Panc1 (cell line): Measurements from ENCODE around the gene CDIPT. TPM values are rescaled to one million over a fixed set of nuclear protein-coding genes. Genes with fewer than 3 reads are reported as not detected.

Experiments
- ATAC-seq: fragments of 200-7000 bp; cut with Tn5 transposase; 2 replicates; pipeline ENCODE4 v1.9.1; 2020; ENCODE audit warnings: mild to moderate bottlenecking, moderate library complexity
- BruUV-seq: library from RNA; stranded (reverse); fragments of 400-500 nt; replicated peaks from 2 replicates; lab custom pipeline; 2021; lab: Mats Ljungman, UMichigan
- CTCF ChIA-PET: fragments of 300-600 bp; sonication (Branson Sonifier 250); formaldehyde crosslinking; loops from one replicate; lab custom pipeline; 2022; ENCODE audit warnings: antibody characterized with exemption; lab: Charles Lee
- POLR2A ChIA-PET: fragments of 300-600 bp; sonication (Branson Sonifier 250); formaldehyde crosslinking; loops from one replicate; lab custom pipeline; 2022; ENCODE audit warnings: antibody characterized with exemption; lab: Charles Lee
- DNase-seq: peaks from one replicate; pipeline ENCODE4 v3.0.0-alpha.2; 2010; ENCODE audit warnings: low read depth, low spot score
- H3K27ac ChIP-seq: 2 replicates; pipeline ENCODE4 v1.5.1; 2011; ENCODE audit warnings: mild to moderate bottlenecking, low read length, inconsistent platforms
- H3K27me3 ChIP-seq: fragments of 200-500 bp; sonication (Bioruptor generic); 2 replicates; pipeline ENCODE4 v1.6.0; 2014; ENCODE audit warnings: low read length, inconsistent platforms; ENCODE audit not compliant: control insufficient read depth, insufficient read depth
- H3K36me3 ChIP-seq: fragments of 200-500 bp; sonication (Bioruptor generic); 2 replicates; pipeline ENCODE4 v1.5.1; 2014; ENCODE audit warnings: inconsistent platforms, mild to moderate bottlenecking, low read length, moderate library complexity; ENCODE audit not compliant: control insufficient read depth, insufficient read depth
- H3K4me1 ChIP-seq: 2 replicates; pipeline ENCODE4 v1.5.1; 2011; ENCODE audit warnings: inconsistent platforms, mild to moderate bottlenecking, low read length, moderate library complexity; ENCODE audit not compliant: control insufficient read depth, insufficient read depth
- H3K4me3 ChIP-seq, 2 experiments: 2 replicates each; pipeline ENCODE4 v1.5.1; 2011 to 2012; ENCODE audit warnings: low read depth in 2 of 2, low read length in 2 of 2, mild to moderate bottlenecking in 2 of 2, inconsistent platforms in 1 of 2, moderate library complexity in 1 of 2
- H3K9me3 ChIP-seq: fragments of 200-500 bp; sonication (Bioruptor generic); 2 replicates; pipeline ENCODE4 v1.5.1; 2014; ENCODE audit warnings: low read depth, mild to moderate bottlenecking, inconsistent platforms, low read length, moderate library complexity; ENCODE audit not compliant: control insufficient read depth, insufficient read depth
- POLR2AphosphoS5 ChIP-seq: IDR thresholded peaks from 2 replicates; pipeline ENCODE4 v1.6.1; 2012; ENCODE audit warnings: mild to moderate bottlenecking, low read depth, low read length, moderate library complexity
- REST ChIP-seq, 2 experiments: IDR thresholded peaks; 2 replicates each; pipeline ENCODE4 v1.6.1; 2011 to 2012; ENCODE audit warnings: low read depth in 2 of 2, control low read depth in 1 of 2, low read length in 1 of 2, mild to moderate bottlenecking in 1 of 2, moderate library complexity in 1 of 2; ENCODE audit not compliant: insufficient read depth in 1 of 2
- SIN3A ChIP-seq: IDR thresholded peaks from 2 replicates; pipeline ENCODE4 v1.6.1; 2012; ENCODE audit warnings: low read depth, mild to moderate bottlenecking, low read length, moderate library complexity, borderline replicate concordance; ENCODE audit not compliant: insufficient read depth
- TCF7L2 ChIP-seq: IDR thresholded peaks from 2 replicates; pipeline ENCODE4 v1.6.1; 2011; ENCODE audit warnings: mild to moderate bottlenecking, low read depth, low read length, inconsistent platforms
- in situ Hi-C: cut with HindIII; loops from 2 replicates; pipeline ENCODE4 v1.10.0; 2016; ENCODE audit warnings: low sequenced_read_pairs, low pct_unique_long_range_greater_than_20kb
- intact Hi-C: fragments of 100-400 bp; cut with micrococcal nuclease; formaldehyde crosslinking; loops from one replicate; pipeline ENCODE4 v1.10.0; 2022; ENCODE audit not compliant: unreplicated experiment
- total RNA-seq: library from RNA; stranded (reverse); gene quantifications from one replicate; pipeline ENCODE4 v1.2.1, GENCODE V29; 2021; ENCODE audit not compliant: unreplicated experiment
- TF ChIP-seq, protein P1 (sequence below): fragments of 450-650 bp; IDR thresholded peaks from 2 replicates; pipeline ENCODE4 v1.5.1; 2017; ENCODE audit warnings: mild to moderate bottlenecking

Gene CDIPT
- total RNA-seq, 1 experiment from 2014 or later, result 71.6 TPM

DNA sequence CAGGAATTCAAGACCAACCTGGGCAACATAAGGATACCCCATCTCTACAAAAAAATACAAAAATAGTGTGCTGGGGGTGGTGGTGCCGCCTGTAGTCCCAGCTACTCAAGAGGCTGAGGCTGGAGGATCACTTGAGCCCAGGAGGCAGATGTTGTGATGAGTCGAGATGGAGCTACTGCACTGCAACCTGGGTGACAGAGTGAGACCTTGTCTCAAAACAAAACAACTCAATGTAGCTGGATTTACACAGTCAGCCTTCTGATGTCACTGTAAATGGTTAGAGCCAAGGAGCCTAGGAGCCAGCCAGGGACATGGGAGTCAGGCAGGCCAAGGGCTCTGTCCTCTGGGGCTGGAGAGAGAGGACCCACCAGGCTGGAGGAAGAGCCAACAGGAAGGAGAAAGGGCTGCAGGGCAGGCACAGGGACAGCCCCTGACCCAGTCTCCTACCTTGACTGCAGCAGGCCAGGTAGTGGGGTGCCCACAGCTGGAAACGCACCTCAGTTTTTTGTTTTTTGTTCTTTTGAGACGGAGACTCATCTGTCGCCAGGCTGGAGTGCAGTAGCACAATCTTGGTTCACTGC lies 8.4 kb downstream of the CDIPT start:
- no peak for DNase-seq
- TF ChIP-seq POLR2AphosphoS5, result no peak
- TF ChIP-seq TCF7L2, result no peak
- TF ChIP-seq REST (IDR thresholded peaks at IDR 0.05; ENCODE audit: insufficient read depth in 1 of 2, low read depth in 2 of 2, low read length in 1 of 2), result no peak
- no peak for TF ChIP-seq SIN3A
- TF ChIP-seq, protein P1, sequence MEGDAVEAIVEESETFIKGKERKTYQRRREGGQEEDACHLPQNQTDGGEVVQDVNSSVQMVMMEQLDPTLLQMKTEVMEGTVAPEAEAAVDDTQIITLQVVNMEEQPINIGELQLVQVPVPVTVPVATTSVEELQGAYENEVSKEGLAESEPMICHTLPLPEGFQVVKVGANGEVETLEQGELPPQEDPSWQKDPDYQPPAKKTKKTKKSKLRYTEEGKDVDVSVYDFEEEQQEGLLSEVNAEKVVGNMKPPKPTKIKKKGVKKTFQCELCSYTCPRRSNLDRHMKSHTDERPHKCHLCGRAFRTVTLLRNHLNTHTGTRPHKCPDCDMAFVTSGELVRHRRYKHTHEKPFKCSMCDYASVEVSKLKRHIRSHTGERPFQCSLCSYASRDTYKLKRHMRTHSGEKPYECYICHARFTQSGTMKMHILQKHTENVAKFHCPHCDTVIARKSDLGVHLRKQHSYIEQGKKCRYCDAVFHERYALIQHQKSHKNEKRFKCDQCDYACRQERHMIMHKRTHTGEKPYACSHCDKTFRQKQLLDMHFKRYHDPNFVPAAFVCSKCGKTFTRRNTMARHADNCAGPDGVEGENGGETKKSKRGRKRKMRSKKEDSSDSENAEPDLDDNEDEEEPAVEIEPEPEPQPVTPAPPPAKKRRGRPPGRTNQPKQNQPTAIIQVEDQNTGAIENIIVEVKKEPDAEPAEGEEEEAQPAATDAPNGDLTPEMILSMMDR, result no peak
- in situ Hi-C loops (no loop called here), intact Hi-C loops (no loop called here)
- Histone ChIP-seq H3K4me3 (no peak overlapping the region), H3K27ac (no peak overlapping the region), H3K4me1 (no peaks in the 10 kb centered on the region), H3K36me3 (no peaks in the 10 kb centered on the region), H3K9me3 (no peaks in the 10 kb centered on the region), H3K27me3 (no peaks in the 10 kb centered on the region)
- BruUV-seq, result no TSS peak
- POLR2A ChIA-PET, result no interaction called here
- CTCF ChIA-PET, result no interaction called here
- ATAC-seq, result peak; percentile 38

GRCh38 chr16:29852654-29853053 lies 10.4 kb downstream of the CDIPT start:
- DNase-seq (no peak), ATAC-seq (no peak)
- TF ChIP-seq, protein P1, result no peak
- TF ChIP-seq TCF7L2 (no peak), SIN3A (no peak), POLR2AphosphoS5 (no peak), REST (IDR thresholded peaks at IDR 0.05; ENCODE audit: insufficient read depth in 1 of 2, low read depth in 2 of 2, low read length in 1 of 2) (no peak)
- no peaks in the 10 kb centered on the region for H3K27me3 ChIP-seq
- H3K4me3 ChIP-seq, result no peak overlapping the region
- ChIA-PET CTCF (no interaction called here), POLR2A (interaction anchor here (0.8 kb wide), 1 partner anchor 14 kb away, joined by 12 read pairs; no protein-coding TSS in a partner anchor)
- H3K9me3 ChIP-seq, result no peaks in the 10 kb centered on the region
- intact Hi-C loops (no loop called here), in situ Hi-C loops (no loop called here)
- no peak overlapping the region for H3K27ac ChIP-seq
- no TSS peak for BruUV-seq
- no peaks in the 10 kb centered on the region for H3K4me1 ChIP-seq
- H3K36me3 ChIP-seq, result no peaks in the 10 kb centered on the region
